Natural killer cell (primary cell): ENCODE measurements around the gene HOXD11. TPM values are rescaled to one million over a fixed set of nuclear protein-coding genes. Genes with fewer than 3 reads are reported as not detected.

Experiments
- ATAC-seq, 3 donors: fragments of 150-1000 bp in 2 of 3; fragments of 200-7000 bp in 1 of 3; cut with Tn5 transposase; 1 replicate in 1 of 3; 2 replicates in 2 of 3; pipeline ENCODE4 v1.10.0; 2021; ENCODE audit warnings: mild to moderate bottlenecking in 2 of 3, moderate library complexity in 2 of 3
- DNase-seq, 2 donors: peaks; one replicate each; pipeline versions ENCODE4 v3.0.0 to v3.0.0-alpha.2; 2013 to 2021; ENCODE audit warnings: mixed read lengths in 1 of 2
- H3K27ac ChIP-seq: one replicate; pipeline ENCODE4 v1.5.1; 2013; ENCODE audit warnings: mild to moderate bottlenecking, low read length
- H3K27me3 ChIP-seq: one replicate; pipeline ENCODE4 v1.6.1; 2013; ENCODE audit warnings: low read length; ENCODE audit not compliant: control insufficient read depth, insufficient read depth
- H3K36me3 ChIP-seq: one replicate; pipeline ENCODE4 v1.6.1; 2013; ENCODE audit warnings: low read length; ENCODE audit not compliant: control insufficient read depth, insufficient read depth
- H3K4me1 ChIP-seq: one replicate; pipeline ENCODE4 v1.6.1; 2013; ENCODE audit warnings: low read length; ENCODE audit not compliant: control insufficient read depth, insufficient read depth
- H3K4me3 ChIP-seq: one replicate; pipeline ENCODE4 v1.5.1; 2013; ENCODE audit warnings: low read length
- H3K9me3 ChIP-seq: one replicate; pipeline ENCODE4 v1.6.1; 2013; ENCODE audit warnings: low read length; ENCODE audit not compliant: control insufficient read depth, insufficient read depth
- H3K27ac Mint-ChIP-seq, 2 donors: one replicate each; pipeline ENCODE4 v1.8.0; 2022; ENCODE audit warnings: mild to moderate bottlenecking in 2 of 2, mixed read lengths in 2 of 2, moderate library complexity in 1 of 2
- H3K27me3 Mint-ChIP-seq, 2 donors: one replicate each; pipeline ENCODE4 v1.8.0; 2022; ENCODE audit warnings: low read depth in 2 of 2, mixed read lengths in 2 of 2
- H3K36me3 Mint-ChIP-seq: one replicate; pipeline ENCODE4 v1.8.0; 2022; ENCODE audit warnings: mixed read lengths
- H3K4me1 Mint-ChIP-seq, 2 donors: one replicate each; pipeline ENCODE4 v1.8.0; 2022; ENCODE audit warnings: mixed read lengths in 2 of 2
- H3K4me3 Mint-ChIP-seq: one replicate; pipeline ENCODE4 v1.8.0; 2022; ENCODE audit warnings: mild to moderate bottlenecking, moderate library complexity, mixed read lengths
- H3K9me3 Mint-ChIP-seq, 2 donors: one replicate each; pipeline ENCODE4 v1.8.0; 2022; ENCODE audit warnings: mixed read lengths in 2 of 2
- WGBS: methylation state at CpG from one replicate; pipeline ENCODE4 v1.1.7; 2013; ENCODE audit warnings: missing lambda C conversion rate; ENCODE audit not compliant: insufficient coverage; 5-methylcytosine and 5-hydroxymethylcytosine counted together
- intact Hi-C: fragments of 100-400 bp; cut with micrococcal nuclease; formaldehyde crosslinking; loops from one replicate; pipeline ENCODE4 v1.14.2; 2022
- total RNA-seq, 4 donors: library from RNA; stranded (reverse); fragments of 120-200 nt in 1 of 4; gene quantifications; one replicate each; pipeline versions ENCODE4 v1.2.3 to v1.2.4, GENCODE V29; 2013 to 2022
- TF ChIP-seq, protein P1 (sequence below): fragments of 200-600 bp; IDR thresholded peaks from one replicate; pipeline ENCODE4 v1.8.0; 2022; ENCODE audit warnings: antibody characterized with exemption

Gene HOXD11
- total RNA-seq, 3 donors from 2014 or later (not counting 1 experiment from before 2014, with no cell fraction given): not detected

GRCh38 chr2:176127774-176128072 lies 20.6 kb downstream of the HOXD11 start:
- Mint-ChIP-seq H3K4me1 (peaks cover 28 to 33% of the 10 kb centered on the region in 2 donors), H3K9me3 (no peaks in the 10 kb centered on the region), H3K27ac (peak overlapping the region in 1 of 2 donors; percentile 54), H3K36me3 (peaks cover 22% of the 10 kb centered on the region), H3K4me3 (peak overlapping the region; percentile 78), H3K27me3 (peaks cover 70 to 81% of the 10 kb centered on the region in 2 donors)
- peaks cover 84% of the 10 kb centered on the region for H3K27me3 ChIP-seq
- TF ChIP-seq, protein P1, sequence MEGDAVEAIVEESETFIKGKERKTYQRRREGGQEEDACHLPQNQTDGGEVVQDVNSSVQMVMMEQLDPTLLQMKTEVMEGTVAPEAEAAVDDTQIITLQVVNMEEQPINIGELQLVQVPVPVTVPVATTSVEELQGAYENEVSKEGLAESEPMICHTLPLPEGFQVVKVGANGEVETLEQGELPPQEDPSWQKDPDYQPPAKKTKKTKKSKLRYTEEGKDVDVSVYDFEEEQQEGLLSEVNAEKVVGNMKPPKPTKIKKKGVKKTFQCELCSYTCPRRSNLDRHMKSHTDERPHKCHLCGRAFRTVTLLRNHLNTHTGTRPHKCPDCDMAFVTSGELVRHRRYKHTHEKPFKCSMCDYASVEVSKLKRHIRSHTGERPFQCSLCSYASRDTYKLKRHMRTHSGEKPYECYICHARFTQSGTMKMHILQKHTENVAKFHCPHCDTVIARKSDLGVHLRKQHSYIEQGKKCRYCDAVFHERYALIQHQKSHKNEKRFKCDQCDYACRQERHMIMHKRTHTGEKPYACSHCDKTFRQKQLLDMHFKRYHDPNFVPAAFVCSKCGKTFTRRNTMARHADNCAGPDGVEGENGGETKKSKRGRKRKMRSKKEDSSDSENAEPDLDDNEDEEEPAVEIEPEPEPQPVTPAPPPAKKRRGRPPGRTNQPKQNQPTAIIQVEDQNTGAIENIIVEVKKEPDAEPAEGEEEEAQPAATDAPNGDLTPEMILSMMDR: no peak
- WGBS: 24% methylated on average over 3 of the region's 4 CpGs
- ATAC-seq (no peak), DNase-seq (no peak)
- intact Hi-C loops: loop anchor here (1.0 to 5.0 kb wide), 6 partner anchors 328 to 1035 kb away; no protein-coding TSS in a partner anchor
- no peaks in the 10 kb centered on the region for H3K9me3 ChIP-seq
- no peak overlapping the region for H3K27ac ChIP-seq
- H3K4me1 ChIP-seq: peaks cover 26% of the 10 kb centered on the region
- no peaks in the 10 kb centered on the region for H3K36me3 ChIP-seq
- H3K4me3 ChIP-seq: no peak overlapping the region

GRCh38 chr2:176128172-176128981 lies 21.3 kb downstream of the HOXD11 start:
- peaks cover 25% of the 10 kb centered on the region for H3K4me1 ChIP-seq
- Mint-ChIP-seq H3K27me3 (peaks cover 75 to 86% of the 10 kb centered on the region in 2 donors), H3K9me3 (no peaks in the 10 kb centered on the region), H3K4me3 (peak overlapping the region; percentile 78), H3K4me1 (peaks cover 30 to 35% of the 10 kb centered on the region in 2 donors), H3K36me3 (peaks cover 22% of the 10 kb centered on the region), H3K27ac (peak overlapping the region in 1 of 2 donors; percentile 54)
- DNase-seq: no peak
- ATAC-seq: no peak
- no peak overlapping the region for H3K27ac ChIP-seq
- no peaks in the 10 kb centered on the region for H3K36me3 ChIP-seq
- TF ChIP-seq, protein P1: no peak
- intact Hi-C loops: loop anchor here (5.0 kb wide), 3 partner anchors 509 to 1034 kb away; no protein-coding TSS in a partner anchor
- WGBS: 9% methylated on average over 47 of the region's 49 CpGs
- H3K27me3 ChIP-seq: peaks cover 87% of the 10 kb centered on the region
- peaks cover 3% of the 10 kb centered on the region for H3K9me3 ChIP-seq
- no peak overlapping the region for H3K4me3 ChIP-seq

DNA sequence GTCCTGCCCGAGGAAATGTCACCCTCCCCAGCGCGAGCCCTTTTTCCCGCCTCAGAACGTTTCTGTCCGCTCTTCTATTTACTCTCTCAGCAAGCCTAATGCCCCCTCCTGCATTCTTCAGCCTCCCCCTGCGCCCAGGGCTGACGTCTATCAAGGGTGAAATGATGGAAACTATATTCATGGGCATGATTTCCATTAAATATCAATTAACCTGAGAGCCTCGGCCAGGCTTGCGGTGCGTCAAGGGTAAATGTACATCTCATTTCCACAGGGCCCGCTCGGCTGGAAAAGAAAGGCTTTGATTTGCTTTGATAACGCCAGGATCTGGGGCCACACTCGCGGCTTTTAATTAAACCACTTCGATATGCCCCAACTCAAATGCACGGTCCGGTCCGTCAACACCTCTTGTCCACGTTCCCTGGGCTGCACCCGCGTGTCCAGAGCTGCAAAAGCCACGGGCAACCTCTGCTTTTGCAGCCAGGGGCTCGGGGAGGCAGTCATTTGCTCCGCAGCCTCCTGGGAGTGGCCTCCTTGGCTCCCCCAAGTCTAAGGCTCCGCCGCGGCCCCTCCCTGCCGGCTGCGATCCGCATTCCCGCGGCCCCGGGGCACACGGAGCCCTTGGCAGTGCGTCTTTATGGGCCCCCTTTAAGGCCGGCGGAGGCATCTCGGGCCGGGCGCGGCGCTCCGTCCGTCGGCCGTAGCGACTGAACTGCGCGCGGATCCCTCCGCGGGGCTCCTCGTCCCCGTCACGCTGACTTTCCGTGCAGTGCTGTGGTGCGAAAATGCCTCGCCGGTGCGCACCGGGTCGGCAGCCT lies 22.1 kb downstream of the HOXD11 start, which contains the start of gene HOXD8:
Gene HOXD8, plus strand, starts transcription at position 724 of the 815 bp plus-strand sequence. CDS start 662 bp downstream, outside the sequence.
- TF ChIP-seq, protein P1: no peak
- Histone ChIP-seq H3K9me3 (peaks cover 4% of the 10 kb centered on the region), H3K27ac (no peak within 1 kb of the TSS), H3K36me3 (no peaks in the 10 kb centered on the region), H3K27me3 (peaks cover 84% of the 10 kb centered on the region), H3K4me3 (no peak within 1 kb of the TSS), H3K4me1 (peaks cover 24% of the 10 kb centered on the region)
- intact Hi-C loops: loop anchor here (5.0 kb wide), 3 partner anchors 508 to 1033 kb away; no protein-coding TSS in a partner anchor
- peak in 1 of 2 donors; percentile 42 for DNase-seq
- Mint-ChIP-seq H3K4me3 (peak within 1 kb of the TSS; percentile 78), H3K36me3 (peaks cover 22% of the 10 kb centered on the region), H3K27me3 (peaks cover 75 to 86% of the 10 kb centered on the region in 2 donors), H3K4me1 (peaks cover 30 to 35% of the 10 kb centered on the region in 2 donors), H3K9me3 (no peaks in the 10 kb centered on the region), H3K27ac (peak within 1 kb of the TSS in 1 of 2 donors; percentile 54)
- ATAC-seq: peak in 1 of 3 donors; percentile 22
- 8% methylated on average over 59 of the region's 64 CpGs for WGBS
